DND-41 (cell line): ENCODE measurements around the gene TRAPPC10.

Experiments
- ATAC-seq: fragments of 200-7000 bp; cut with Tn5 transposase; 3 replicates; pipeline ENCODE4 v1.9.1; 2021; ENCODE audit warnings: low read depth; ENCODE audit not compliant: insufficient read depth
- DNase-seq: peaks from one replicate; pipeline ENCODE4 v3.0.0-alpha.2; 2020
- H2AFZ ChIP-seq: 2 replicates; pipeline ENCODE4 v1.6.0; 2012; ENCODE audit warnings: low read depth, low read length
- H3K27ac ChIP-seq: 2 replicates; pipeline ENCODE4 v1.5.1; 2012; ENCODE audit warnings: low read length, inconsistent platforms
- H3K27me3 ChIP-seq: fragments of 200-600 bp; sonication (generic); 2 replicates; pipeline ENCODE4 v1.6.0; 2012; ENCODE audit warnings: low read length, mild to moderate bottlenecking, inconsistent platforms; ENCODE audit not compliant: insufficient read depth, poor library complexity
- H3K36me3 ChIP-seq: 2 replicates; pipeline ENCODE4 v1.5.1; 2012; ENCODE audit warnings: low read length, inconsistent platforms; ENCODE audit not compliant: insufficient read depth
- H3K4me1 ChIP-seq: 2 replicates; pipeline ENCODE4 v1.5.1; 2012; ENCODE audit warnings: mild to moderate bottlenecking, low read length; ENCODE audit not compliant: insufficient read depth
- H3K4me2 ChIP-seq: 2 replicates; pipeline ENCODE4 v1.6.0; 2012; ENCODE audit warnings: mild to moderate bottlenecking, moderate library complexity, low read length, inconsistent platforms; ENCODE audit not compliant: insufficient read depth
- H3K4me3 ChIP-seq, 2 experiments: fragments of 200-600 bp in 1 of 2; shearing (Covaris generic) in 1 of 2; 2 replicates each; pipeline ENCODE4 v1.5.1; 2012 to 2016; ENCODE audit warnings: inconsistent platforms in 2 of 2, low read length in 2 of 2, mild to moderate bottlenecking in 2 of 2, low read depth in 1 of 2, moderate library complexity in 1 of 2
- H3K79me2 ChIP-seq: 2 replicates; pipeline ENCODE4 v1.6.0; 2012; ENCODE audit warnings: low read length, inconsistent platforms; ENCODE audit not compliant: insufficient read depth
- H3K9ac ChIP-seq: 2 replicates; pipeline ENCODE4 v1.6.0; 2012; ENCODE audit warnings: low read depth, mild to moderate bottlenecking, inconsistent platforms, low read length, moderate library complexity
- H3K9me3 ChIP-seq: 2 replicates; pipeline ENCODE4 v1.5.1; 2012; ENCODE audit warnings: low read length, moderate library complexity, mild to moderate bottlenecking, inconsistent platforms; ENCODE audit not compliant: insufficient read depth, severe bottlenecking
- H4K20me1 ChIP-seq: 2 replicates; pipeline ENCODE4 v1.6.0; 2012; ENCODE audit warnings: low read length; ENCODE audit not compliant: insufficient read depth
- EZH2 ChIP-seq: IDR thresholded peaks from 3 replicates; pipeline ENCODE4 v1.6.1; 2012; ENCODE audit warnings: borderline replicate concordance, low read depth, mild to moderate bottlenecking, moderate library complexity, low read length, inconsistent platforms; ENCODE audit not compliant: severe bottlenecking
- TF ChIP-seq, protein P1 (sequence below): IDR thresholded peaks from 2 replicates; pipeline ENCODE4 v1.5.1; 2012; ENCODE audit warnings: borderline replicate concordance, low read length, moderate library complexity, mild to moderate bottlenecking; ENCODE audit not compliant: poor library complexity, severe bottlenecking; ENCODE audit errors: extremely low read depth

The TRAPPC10 gene

DNA sequence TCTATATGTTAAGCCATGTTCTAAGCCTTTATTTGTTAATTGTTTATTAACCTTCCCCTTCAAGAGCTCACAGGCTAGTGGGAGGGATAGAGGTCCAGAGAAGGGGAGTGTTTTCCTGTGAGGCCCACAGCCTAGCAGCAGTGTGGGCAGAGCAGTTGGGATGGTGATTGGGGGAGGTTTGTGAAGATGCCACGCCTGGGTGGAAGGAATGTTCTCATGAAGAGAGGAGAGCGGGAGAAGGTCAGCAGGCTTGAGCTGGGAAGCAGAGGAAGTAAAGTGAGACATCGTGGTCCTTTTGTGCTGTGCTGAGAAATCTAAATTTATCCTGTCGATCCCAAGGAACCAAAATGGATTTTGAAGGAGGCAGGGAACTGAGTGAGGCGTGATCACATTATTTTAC is 42.6 kb downstream of the TRAPPC10 start:
- peaks cover 41% of the 10 kb centered on the region for H3K79me2 ChIP-seq
- H2AFZ ChIP-seq = no peak overlapping the region
- H3K9me3 ChIP-seq = no peaks in the 10 kb centered on the region
- no peak for DNase-seq
- peaks cover 49% of the 10 kb centered on the region for H4K20me1 ChIP-seq
- H3K4me1 ChIP-seq = no peaks in the 10 kb centered on the region
- TF ChIP-seq, protein P1, sequence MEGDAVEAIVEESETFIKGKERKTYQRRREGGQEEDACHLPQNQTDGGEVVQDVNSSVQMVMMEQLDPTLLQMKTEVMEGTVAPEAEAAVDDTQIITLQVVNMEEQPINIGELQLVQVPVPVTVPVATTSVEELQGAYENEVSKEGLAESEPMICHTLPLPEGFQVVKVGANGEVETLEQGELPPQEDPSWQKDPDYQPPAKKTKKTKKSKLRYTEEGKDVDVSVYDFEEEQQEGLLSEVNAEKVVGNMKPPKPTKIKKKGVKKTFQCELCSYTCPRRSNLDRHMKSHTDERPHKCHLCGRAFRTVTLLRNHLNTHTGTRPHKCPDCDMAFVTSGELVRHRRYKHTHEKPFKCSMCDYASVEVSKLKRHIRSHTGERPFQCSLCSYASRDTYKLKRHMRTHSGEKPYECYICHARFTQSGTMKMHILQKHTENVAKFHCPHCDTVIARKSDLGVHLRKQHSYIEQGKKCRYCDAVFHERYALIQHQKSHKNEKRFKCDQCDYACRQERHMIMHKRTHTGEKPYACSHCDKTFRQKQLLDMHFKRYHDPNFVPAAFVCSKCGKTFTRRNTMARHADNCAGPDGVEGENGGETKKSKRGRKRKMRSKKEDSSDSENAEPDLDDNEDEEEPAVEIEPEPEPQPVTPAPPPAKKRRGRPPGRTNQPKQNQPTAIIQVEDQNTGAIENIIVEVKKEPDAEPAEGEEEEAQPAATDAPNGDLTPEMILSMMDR = no peak
- no peak for TF ChIP-seq EZH2
- no peak overlapping the region for H3K4me3 ChIP-seq
- H3K9ac ChIP-seq = no peak overlapping the region
- H3K36me3 ChIP-seq = peaks cover 92% of the 10 kb centered on the region
- no peak overlapping the region for H3K27ac ChIP-seq
- ATAC-seq = no peak
- no peaks in the 10 kb centered on the region for H3K27me3 ChIP-seq
- no peak overlapping the region for H3K4me2 ChIP-seq

DNA sequence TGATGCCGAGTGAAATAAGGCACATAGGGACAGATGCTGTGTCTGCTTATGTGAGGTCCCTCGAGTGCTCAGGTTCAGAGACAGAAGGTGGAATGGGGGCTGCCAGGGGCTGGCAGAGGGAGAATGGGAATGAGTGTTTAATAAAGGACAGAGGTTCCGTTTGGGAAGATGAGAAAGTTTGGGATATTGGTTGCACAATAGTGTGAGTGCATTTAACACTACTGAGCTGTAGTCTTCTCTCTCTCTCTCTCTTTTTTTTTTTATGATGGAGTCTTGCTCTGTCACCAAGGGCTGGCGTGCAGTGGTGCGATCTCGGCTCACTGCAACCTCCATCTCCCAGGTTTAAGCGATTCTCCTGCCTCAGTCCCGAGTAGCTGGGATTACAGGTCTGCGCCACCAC is 44.9 kb downstream of the TRAPPC10 start:
- Histone ChIP-seq H3K9ac (no peak overlapping the region), H4K20me1 (peaks cover 32% of the 10 kb centered on the region), H3K4me2 (no peak overlapping the region), H3K4me1 (no peaks in the 10 kb centered on the region), H3K27me3 (no peaks in the 10 kb centered on the region), H3K27ac (no peak overlapping the region), H3K79me2 (peaks cover 23% of the 10 kb centered on the region), H2AFZ (no peak overlapping the region), H3K4me3 (no peak overlapping the region), H3K9me3 (no peaks in the 10 kb centered on the region), H3K36me3 (peaks cover 85% of the 10 kb centered on the region)
- DNase-seq (no peak), ATAC-seq (no peak)
- TF ChIP-seq, protein P1 = no peak
- no peak for TF ChIP-seq EZH2

DNA sequence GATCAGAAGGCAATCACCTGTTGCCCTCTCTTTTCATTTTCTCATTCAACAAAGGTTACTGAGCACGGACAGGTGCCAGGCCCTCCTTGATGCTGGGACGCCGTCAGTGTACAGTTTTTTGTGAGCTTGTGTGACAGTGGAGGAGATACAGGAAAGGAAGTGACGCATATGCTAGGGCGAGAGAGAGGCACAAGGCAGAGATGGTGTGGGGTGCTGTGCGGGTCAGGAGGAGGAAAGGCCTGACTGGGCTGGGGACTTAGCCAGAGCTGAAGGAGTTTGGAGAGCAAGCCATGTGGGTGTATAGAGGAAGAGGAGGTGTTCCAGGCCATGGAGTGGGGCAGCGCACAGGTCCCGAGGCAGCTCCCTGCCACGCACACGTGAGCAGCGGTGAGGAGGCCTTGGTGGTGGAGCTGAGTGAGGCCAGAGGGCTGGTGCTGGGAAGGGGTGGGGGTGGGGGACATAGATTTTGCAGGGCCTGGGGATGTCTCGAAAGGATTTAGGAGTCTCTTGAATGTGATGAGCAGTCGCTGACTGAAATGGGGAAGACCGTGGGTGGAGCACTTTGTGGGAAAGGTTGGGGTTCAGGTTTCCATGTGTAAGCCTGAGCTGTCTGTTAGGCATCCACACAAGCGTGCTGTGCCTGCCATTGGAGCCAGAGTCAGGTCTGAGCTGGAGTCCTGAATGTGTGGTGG is 46.0 kb downstream of the TRAPPC10 start:
- Histone ChIP-seq H4K20me1 (peaks cover 30% of the 10 kb centered on the region), H3K4me1 (no peaks in the 10 kb centered on the region), H3K9ac (no peak overlapping the region), H3K36me3 (peaks cover 85% of the 10 kb centered on the region), H3K79me2 (peaks cover 26% of the 10 kb centered on the region), H2AFZ (no peak overlapping the region), H3K4me3 (no peak overlapping the region), H3K4me2 (no peak overlapping the region), H3K27ac (no peak overlapping the region), H3K27me3 (no peaks in the 10 kb centered on the region), H3K9me3 (no peaks in the 10 kb centered on the region)
- DNase-seq (no peak), ATAC-seq (no peak)
- no peak for TF ChIP-seq EZH2
- TF ChIP-seq, protein P1 = no peak
